NCI-H1694 treated with DMSO at 0.1 percent for 48 hours (cell line): ENCODE data around the gene CHSY1.

Source experiments
- DNase-seq: peaks from one replicate; lab custom pipeline; 2025; lab: John Stamatoyannopoulos, UW

CHSY1 gene

DNA sequence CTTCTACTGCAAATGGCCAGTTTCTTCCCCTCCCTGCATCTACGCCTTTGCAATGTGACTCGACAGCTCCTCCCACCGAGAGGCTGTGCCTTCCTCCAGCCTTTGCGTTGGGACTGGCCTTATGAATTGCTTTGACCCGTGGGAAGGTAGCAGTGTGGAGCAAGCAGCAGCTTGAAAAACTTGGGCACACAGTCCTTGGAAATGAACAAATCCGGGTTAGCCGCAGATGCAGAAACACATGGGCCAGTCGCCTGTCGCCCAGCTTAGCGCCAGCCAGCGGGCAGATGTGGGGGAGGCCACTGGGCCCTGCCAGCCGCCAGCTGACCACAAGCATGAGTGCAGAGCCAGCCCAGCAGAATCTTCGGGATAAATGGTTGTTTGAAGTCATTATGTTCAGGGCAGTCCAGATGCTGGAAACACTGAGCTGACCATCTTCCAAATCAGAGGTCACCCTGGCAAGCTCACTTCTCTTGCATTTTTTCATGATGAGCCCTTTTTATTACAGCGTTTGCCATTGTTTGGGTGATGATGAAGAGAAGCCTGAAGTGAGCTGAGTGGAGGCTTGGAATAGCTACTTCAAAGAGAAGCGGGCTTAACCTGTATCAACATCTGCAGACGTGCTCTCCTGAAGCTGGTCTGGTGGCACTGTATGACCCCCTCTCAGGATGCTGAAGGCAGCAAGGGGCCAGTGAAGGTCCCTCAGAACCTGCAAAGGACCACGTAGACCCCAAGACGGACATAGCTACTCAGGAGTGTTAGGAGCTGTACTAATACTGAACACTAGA, 15.7 kb upstream of the CHSY1 start:
- no peak for DNase-seq

DNA sequence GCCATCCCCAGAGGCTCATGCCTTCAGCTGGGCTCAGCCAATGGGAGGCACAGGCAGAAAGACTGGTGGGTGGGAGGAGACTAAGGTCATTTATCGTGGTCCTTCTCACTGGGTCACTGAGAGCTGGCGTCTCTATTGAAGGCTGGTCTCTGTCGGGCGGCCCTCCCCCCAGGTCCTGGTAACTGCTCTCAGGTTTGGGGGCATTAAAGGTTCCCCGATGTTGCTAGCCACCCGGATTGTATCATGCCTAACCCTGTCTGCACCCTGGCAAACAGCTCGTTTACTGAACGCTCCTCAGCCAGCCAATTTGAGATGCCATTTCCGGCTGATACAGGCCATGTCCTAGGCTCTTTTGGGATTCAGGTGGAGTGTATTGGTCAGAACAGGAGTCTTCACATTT, 14.9 kb upstream of the CHSY1 start:
- DNase-seq: no peak

DNA sequence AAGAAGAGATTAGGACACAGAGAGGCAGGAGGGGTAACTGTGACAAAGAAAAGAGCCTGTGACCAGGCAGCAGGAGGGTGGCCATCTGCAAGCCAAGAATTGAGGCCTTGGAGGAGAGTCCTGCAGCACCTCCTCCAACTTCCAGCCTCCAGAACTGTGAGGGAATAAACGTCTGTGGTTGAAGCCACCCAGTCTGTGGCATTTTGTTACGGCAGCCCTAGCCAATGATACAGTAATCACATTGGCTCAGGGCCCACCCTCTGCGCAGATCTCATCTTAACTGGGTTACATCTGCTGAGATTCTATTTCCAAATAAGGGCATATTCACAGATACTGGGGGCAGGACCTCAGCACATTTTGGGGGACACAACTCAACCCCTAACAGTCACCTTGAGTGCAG, 14.2 kb upstream of the CHSY1 start:
- no peak for DNase-seq

DNA sequence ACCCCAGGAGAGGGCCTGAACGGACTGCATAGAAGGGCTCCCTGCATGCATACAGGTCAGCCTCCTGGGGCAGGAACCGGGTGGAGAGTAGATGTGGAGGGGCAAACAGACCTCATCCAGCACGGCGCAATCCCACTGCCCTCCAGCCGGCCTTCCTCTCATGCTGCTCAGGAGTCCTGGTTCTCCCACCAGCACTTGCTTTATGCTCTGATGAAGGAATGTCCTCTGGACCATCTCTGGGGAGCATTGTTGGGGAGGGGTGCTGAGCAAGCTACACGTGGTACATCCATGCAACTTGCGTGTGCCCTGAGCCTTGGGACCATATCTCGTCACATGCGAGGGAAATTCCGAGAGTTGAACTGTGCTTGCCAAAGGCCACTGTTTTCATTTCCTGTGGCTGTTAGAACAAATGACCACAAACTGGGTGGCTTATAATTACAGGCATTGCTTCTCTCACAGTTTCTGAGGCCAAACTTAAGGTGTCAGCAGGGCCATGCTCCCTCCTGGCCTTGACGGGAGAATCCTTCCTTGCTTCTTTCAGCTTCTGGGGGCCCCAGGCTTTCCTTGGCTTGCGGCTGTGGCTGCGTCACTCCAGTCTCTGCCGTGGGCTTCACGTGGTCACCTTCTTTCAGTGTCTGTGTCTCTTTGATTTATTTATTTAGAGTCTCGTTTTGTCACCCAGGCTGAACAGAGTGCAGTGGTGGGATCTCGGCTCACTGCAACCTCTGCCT, 13.2 kb upstream of the CHSY1 start:
- no peak for DNase-seq

DNA sequence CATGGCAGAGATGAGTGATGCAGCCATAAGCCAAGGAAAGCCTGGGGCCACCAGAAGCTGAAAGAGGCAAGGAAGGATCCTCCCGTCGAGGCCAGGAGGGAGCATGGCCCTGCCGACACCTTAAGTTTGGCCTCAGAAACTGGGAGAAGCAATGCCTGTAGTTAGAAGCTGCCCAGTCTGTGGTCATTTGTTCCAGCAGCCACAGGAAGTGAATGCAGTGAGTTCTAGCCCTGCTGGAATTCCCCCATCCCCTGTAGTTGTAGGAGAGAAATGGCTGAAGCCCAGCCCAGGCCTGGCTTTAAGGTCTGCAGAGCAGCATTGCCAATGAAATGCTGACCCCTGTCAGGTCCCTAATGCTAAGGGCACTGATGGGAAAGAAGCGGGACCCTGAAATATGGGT, 12.2 kb upstream of the CHSY1 start:
- no peak for DNase-seq

DNA sequence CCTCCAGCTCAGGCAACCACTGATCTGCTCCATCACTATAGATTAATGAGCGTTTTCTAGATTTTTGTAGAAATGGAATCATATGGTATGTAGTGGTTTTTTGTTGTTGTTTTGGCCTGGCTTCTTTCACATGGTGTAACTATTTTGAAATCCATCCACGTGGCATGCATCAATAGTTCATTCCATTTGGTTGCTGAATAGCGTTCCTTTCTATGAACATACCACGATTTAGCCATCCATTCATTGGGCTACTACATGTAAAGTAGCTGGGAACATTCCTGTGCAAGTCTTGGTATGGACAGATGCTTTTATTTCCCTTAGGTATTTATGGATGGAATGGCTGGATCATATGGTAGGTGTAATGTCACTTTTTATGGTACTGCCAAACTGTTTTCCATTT, 10.7 kb upstream of the CHSY1 start:
- no peak for DNase-seq

DNA sequence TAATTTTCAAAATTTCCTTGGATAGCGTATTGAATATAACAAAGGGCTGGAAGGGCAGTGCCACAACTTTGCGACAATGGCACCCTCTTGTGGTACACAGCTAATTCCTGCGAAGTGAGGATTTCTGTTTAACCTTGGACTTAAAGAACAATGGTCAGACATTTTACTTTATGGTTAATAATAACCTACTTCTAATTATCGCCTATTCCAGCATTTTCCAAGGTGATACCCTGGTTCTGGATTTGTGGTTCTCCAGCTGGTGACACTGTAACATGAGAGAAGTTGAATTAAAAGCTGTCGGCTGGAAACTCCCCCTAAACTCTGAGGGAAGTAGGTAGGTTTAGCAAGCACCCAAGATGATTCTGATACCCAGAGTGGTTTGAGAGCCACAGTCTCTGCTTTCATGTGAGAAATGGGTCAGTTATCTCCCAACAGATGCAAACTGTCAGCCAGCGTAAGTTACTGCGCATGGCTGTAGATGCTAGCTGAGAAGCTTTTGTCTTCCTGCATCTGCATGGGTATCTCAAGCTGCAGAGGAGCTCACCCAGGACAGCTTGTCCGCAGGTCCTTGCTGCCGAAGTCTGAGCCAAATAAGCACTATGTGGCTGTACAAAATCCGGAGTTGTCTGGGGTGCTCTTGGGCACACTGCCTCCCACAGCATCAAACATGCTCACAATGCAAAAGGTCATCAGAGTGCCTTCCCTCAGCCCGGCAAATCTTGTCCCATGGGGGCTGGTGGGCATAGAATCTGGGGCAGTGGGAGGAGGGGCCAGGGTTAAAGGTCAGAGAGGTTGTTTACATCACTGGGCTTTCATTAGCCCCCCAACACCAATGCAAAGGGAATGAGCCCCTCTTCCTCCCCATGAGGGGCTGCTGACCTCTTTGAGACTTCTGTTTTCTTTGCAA, 6.6 kb upstream of the CHSY1 start:
- DNase-seq: peak; percentile 57

DNA sequence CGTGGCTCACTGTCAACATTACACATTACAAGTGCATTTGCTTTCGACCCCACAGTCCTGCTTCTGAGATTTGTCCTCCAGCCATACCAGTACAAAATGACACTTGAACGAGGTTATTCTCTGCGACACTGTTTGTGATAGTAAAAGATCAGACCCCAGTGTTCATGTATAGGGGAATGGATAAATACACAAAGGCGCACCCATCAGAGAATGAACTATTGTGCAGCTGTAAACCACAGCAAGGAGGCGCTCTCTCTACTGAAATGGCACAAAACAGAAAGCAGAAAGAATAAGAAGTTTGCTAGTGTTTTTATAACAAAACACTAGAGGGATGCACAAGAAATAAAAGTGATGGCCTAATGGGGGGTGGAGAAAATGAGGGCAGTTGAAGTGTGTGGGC, 4.9 kb upstream of the CHSY1 start:
- DNase-seq: no peak

DNA sequence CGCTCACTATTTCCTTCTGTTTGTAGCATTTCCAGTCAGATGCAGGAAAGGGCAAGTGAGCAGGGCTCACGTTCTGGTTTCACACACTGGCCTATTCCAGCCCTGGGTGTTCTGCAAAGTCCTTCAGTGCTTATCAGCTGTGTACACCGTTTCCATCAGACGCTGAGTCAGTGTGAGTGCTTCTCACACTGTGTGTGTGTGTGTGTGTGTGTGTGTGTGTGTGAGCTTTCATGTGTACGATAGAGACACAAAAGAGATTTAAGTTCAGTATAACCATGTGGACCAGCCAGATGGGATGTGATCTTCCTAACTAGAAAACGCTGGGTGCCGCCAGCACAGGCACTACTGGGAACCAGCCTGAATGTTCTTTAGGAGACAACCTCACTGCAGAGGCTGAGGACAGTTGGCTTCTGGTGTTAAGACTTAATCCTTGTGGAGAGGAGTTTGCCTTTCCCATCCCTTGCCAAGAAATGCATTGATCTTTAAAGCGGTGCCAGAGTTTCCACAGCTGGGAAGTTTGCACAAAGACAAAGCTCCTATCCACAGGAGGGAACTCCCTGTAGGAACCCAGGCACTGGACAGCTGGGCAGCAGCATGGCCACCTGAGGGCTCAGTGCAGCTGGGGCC, 3.9 kb upstream of the CHSY1 start:
- DNase-seq: no peak

DNA sequence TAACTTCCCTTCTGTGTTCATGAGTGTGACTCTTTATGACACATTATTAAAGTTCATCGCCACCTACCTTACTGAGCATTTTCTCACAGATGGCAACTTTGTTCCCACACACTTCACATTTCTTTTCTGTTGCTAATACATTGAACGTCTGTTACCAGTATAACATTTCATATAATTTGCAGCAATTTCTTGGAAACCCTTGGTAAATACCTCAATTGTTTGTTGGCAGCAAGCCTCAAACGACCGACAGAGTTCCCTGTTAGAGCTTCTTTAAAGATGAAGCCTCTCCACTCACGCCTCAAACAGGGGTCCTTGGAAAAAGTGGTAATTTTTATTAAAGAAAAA, 3.2 kb upstream of the CHSY1 start:
- no peak for DNase-seq

DNA sequence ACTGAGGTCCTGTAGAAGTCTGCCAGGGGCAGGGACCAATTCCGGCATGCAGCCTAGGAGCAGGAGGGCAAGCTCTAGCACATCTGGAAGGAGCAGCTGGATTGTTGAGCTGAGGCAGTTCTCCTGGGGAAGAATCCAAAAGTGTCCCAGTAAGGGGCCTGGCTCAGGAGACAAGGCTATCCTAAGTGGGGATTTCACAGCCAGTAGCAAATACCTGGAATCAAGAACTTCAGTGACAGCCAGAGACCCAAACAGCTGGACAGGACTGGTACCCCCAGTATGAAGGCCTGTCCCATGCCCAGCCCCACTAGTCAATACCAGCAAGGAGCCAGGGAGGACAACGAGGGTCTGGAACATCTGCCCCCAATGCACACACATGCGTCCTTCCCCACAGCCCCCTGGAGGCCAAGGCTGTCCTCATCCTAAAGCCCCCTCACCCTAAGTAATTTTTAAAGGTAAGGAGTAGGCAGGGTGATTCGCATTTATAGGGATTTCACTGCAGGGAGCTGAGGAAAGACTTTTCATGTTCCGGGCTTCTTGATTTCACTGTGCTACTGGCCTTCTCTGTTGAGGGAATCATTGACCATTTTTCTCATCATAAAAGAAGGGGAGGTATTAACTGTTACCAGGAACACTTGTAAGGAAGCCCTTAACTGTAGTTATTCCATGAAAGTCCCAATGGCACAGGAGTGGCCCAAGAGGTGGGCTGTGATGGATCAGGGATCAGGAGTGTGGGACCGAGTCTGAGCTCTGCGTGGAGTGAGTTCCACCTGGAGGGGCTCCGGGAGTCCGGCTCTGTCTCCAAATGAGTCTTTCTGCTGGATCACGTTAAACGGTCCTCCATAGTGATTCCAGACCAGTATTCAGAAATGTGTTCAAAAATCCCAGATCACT, 2.6 kb upstream of the CHSY1 start:
- no peak for DNase-seq

DNA sequence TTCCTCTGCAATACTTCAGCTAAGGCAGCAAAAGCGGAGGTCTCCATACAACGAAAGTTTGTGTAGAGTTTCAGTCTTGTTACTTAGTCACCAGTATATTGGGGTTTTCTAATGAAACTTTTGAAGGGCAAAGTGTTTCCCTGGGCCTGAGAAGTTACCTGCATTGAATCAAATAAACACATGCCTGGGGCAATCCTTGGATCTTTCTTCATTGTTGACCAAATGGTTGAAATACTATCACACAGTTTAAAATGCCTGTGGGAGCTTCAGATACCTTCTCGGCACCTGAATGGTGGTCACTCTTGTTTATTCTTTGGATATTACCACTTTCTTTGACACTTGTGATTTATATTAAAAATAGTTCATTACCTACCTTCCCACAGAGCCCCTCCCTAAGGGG, 988 bp upstream of the CHSY1 start:
- DNase-seq: no peak

DNA sequence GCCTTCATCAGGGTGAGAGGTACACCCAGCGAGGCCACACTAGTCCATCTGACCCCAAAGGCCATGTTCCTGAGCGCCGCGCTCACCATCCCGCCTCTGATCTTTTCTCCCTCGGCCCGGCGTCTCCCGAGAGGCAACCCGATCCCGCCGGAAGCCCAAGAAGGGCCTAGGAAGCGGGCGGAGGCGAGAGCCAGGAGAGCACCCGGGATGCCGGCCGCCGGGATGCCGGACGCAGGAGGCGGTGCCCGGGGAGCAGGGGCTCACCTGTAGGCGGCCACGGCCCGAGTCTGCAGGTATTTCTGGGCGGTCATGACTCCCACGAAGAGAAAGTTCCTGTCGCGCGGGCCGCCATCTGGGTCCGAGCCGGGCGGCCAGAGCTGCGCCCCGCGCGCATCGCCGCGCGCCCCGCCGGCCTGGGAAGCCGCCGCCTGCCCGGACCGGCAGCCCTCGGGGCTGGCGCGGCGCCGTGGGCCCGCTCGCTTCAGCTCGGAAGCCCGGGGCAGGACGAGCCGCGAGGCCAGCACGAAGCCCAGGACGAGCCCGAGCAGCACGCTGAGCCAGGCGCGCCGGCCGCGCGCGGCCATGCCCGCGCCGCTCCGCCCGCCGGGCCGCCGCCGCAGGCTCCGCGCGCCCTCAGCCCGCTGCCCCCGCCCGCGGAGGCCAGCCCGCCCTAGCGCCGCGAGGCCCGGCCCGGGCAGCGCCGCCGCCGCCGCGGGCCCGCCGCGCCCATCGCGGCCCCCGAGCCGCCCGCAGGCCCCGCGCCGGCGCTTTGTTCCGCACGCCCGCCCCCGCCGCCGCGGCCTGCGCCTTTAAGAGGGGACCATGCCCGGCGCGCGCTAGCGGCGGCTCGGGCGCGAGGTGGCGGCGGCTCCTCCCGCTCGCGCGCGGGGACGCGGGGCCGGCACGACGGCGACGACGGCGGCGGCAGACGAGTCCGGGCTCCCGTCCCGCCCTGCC, 697 bp downstream of the CHSY1 start:
- no peak for DNase-seq

DNA sequence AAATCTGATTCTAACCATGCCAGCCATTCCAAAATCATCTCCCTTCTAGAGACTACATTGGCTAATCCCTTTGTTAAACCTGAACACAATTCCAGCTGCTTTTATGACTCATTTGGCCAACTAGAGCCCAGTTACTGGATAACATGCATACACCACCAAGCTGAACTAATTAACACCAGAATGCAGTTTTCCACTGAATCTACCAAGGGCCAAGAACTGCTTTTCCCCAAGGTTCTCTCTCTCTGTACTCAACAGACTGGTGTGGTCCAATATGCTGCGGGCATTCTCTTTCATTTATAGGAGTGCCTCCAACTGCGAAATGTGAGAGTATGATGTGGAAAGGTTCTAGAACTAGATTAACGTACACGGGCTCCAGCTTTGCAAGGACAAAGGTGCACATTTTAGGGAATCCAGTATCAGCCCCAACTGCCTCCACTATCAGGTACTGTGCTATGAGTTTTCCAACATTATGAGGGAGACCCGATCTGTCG, 1.5 kb downstream of the CHSY1 start:
- peak; percentile 42 for DNase-seq

DNA sequence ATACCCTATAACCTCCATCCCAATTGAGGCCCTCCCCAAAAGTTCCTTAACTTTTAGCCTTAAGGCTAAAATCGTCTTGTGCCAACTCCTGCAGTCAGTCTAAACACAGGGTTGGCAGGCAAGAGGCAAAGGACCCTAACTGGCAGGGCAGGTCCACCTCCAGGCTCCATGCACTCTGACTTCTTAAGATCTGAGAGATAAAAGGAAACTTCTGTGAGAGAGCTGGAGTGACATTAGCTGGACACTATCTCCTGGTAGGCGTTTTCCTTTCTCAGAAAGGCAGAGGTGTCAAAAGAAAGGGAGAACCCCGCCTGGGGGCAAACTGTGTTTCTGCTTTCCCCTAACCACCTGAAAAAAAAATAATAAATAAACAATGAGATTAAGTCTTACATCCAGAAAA, 3.6 kb downstream of the CHSY1 start:
- no peak for DNase-seq

DNA sequence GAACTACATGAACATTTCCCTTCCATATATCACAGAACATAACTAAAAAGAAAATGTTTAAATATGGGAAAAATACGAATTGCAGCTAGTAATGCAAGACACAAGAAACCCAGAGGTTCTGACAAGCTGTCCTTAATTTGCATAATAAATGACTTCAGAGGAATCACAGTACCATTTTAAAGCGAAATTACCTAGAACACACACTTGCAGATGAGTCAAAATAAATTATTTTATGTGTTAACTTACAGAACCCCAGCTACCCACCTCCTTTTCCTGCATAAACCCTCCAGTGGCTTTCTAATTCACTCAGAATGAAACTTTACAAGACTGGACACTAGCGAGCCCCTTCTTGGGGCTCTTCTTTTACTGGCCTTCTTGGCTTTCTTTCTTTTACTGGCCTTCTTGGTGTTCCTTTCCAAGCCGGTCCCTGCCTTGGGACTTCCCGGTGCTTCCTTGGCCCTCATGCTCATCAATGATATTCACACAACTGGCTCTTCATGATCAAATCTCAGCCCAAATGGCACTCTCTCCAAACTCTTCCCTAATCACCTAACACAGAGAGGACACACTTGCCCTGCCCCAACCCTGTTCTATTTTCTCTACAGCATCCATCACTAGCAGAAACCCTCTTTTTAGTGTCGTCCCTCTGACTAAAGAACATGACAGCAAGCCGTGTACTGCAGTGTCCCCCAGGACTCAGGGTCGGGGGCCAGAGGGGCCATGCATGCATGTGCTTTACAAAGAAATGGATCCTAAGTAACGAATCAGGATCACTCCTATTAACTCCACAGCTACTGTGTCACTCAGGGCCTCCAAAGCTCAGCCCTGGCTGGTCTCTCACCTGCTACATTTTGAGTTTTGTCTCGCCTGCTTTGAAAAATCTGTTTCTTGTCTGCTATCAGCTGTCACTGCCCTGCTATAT, 4.8 kb downstream of the CHSY1 start:
- no peak for DNase-seq

DNA sequence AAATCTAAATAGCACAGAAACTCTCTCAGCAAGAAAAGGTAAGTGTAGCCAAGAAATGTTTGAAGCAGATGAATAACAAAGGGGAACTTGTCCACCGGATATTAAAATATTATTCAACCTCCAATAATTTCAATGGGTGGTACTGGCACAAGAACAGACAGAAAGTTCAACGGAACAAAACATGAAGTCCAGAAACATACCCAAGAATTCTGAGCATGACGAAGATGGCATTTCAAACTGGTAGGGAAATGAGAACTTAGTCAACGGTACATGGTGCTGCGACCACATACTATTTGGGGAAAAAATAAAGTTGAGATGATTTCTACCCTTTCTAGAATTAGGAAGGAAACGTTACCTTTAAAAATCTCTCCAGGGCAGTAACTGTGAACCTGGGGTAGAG, 5.5 kb downstream of the CHSY1 start:
- no peak for DNase-seq

DNA sequence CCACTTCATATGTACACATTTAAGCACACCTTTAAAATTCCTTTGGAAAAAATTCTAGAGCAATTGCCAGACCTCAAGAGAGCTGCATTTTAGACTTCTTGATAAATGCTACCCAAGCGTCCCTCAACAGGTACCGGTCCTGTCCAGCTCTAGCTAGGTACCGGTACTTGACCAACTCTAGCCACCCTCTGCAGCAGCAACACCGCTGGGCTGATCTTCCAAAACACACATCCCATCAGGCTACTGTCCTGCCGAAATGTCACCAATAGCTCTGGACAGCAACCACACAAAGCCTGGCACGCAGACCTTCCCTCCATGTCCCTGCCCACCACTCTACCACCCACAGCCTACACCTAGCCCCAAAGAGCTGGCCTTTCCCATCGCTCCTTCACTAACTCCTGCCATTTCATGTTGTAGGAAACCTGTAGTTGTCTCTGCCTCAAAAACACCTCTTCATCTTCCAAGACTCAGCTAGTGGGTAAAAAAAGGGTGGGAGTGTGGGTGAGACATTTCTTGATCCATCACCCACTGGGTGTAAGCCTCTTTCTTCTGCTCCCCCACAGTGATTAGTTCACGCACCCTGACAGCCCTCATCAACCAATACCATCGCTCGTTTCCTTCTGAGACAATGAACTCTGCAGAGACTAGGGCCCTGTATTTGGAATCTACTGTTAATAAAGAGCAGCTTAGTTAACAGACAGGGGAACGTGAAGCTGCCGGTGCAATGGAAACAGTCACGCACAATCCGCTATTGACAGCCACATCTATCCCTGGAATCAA, 6.8 kb downstream of the CHSY1 start:
- DNase-seq: no peak
